ENCODE results near the gene CCDC190.

CCDC190 gene

GRCh38 chr1:162861101-162861500, at the start of gene CCDC190:
Gene CCDC190, minus strand, starts transcription at chr1:162861175. Its CDS starts 1,529 bp downstream, at chr1:162859646.
- no peak for DNase-seq (ENCODE audit: extremely low spot score)
- ChIA-PET POLR2A (no interaction called here), CTCF (interaction anchor here (0.7 to 2.9 kb wide), 4 partner anchors 11 to 454 kb away, joined by 3 to 11 read pairs (median 7); no protein-coding TSS in a partner anchor)
- TF ChIP-seq, protein P1, sequence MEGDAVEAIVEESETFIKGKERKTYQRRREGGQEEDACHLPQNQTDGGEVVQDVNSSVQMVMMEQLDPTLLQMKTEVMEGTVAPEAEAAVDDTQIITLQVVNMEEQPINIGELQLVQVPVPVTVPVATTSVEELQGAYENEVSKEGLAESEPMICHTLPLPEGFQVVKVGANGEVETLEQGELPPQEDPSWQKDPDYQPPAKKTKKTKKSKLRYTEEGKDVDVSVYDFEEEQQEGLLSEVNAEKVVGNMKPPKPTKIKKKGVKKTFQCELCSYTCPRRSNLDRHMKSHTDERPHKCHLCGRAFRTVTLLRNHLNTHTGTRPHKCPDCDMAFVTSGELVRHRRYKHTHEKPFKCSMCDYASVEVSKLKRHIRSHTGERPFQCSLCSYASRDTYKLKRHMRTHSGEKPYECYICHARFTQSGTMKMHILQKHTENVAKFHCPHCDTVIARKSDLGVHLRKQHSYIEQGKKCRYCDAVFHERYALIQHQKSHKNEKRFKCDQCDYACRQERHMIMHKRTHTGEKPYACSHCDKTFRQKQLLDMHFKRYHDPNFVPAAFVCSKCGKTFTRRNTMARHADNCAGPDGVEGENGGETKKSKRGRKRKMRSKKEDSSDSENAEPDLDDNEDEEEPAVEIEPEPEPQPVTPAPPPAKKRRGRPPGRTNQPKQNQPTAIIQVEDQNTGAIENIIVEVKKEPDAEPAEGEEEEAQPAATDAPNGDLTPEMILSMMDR (IDR thresholded peaks at IDR 0.05; ENCODE audit: control extremely low read depth, extremely low read depth, low read depth, missing control alignments) = no peak

GRCh38 chr1:162910161-162910560, 49.2 kb upstream of the CCDC190 start:
- POLR2A ChIA-PET = no interaction called here
- CTCF ChIA-PET = interaction anchor here (1.4 to 1.6 kb wide), 2 partner anchors 8 to 11 kb away, joined by 5 read pairs; no protein-coding TSS in a partner anchor
- DNase-seq (ENCODE audit: extremely low spot score) = no peak
- TF ChIP-seq, protein P1 (IDR thresholded peaks at IDR 0.05; ENCODE audit: control extremely low read depth, extremely low read depth, low read depth, missing control alignments) = no peak

GRCh38 chr1:162908780-162909179, 47.8 kb upstream of the CCDC190 start:
- TF ChIP-seq, protein P1 (IDR thresholded peaks at IDR 0.05; ENCODE audit: control extremely low read depth, extremely low read depth, low read depth, missing control alignments) = no peak
- no peak for DNase-seq (ENCODE audit: extremely low spot score)
- CTCF ChIA-PET = no interaction called here
- POLR2A ChIA-PET = no interaction called here

GRCh38 chr1:162908236-162908635, 47.3 kb upstream of the CCDC190 start:
- POLR2A ChIA-PET = no interaction called here
- TF ChIP-seq, protein P1 (IDR thresholded peaks at IDR 0.05; ENCODE audit: control extremely low read depth, extremely low read depth, low read depth, missing control alignments) = no peak
- CTCF ChIA-PET = no interaction called here
- no peak for DNase-seq (ENCODE audit: extremely low spot score)

GRCh38 chr1:162906485-162906884, 45.5 kb upstream of the CCDC190 start:
- POLR2A ChIA-PET = no interaction called here
- TF ChIP-seq, protein P1 (IDR thresholded peaks at IDR 0.05; ENCODE audit: control extremely low read depth, extremely low read depth, low read depth, missing control alignments) = no peak
- CTCF ChIA-PET = interaction anchor here (2.3 kb wide), 1 partner anchor 8 kb away, joined by 9 read pairs; no protein-coding TSS in a partner anchor
- no peak for DNase-seq (ENCODE audit: extremely low spot score)

GRCh38 chr1:162905174-162906158, 44.5 kb upstream of the CCDC190 start:
- POLR2A ChIA-PET = no interaction called here
- TF ChIP-seq, protein P1 (IDR thresholded peaks at IDR 0.05; ENCODE audit: control extremely low read depth, extremely low read depth, low read depth, missing control alignments) = no peak
- CTCF ChIA-PET = interaction anchor here (1.0 to 2.3 kb wide), 3 partner anchors 9 to 352 kb away, joined by 3 to 9 read pairs (median 4); no protein-coding TSS in a partner anchor
- DNase-seq (ENCODE audit: extremely low spot score) = no peak
